Brain microvascular endothelial cell (primary cell): ENCODE results near the gene SLC44A4.

ENCODE experiments used
- DNase-seq: peaks from one replicate; pipeline ENCODE4 v3.0.0-alpha.2; 2020
- H3K27ac ChIP-seq: fragments of 250-450 bp; sonication (Bioruptor Pico); 2 replicates; pipeline ENCODE4 v1.5.1; 2020; ENCODE audit warnings: mild to moderate bottlenecking, moderate library complexity
- H3K27me3 ChIP-seq: fragments of 250-450 bp; sonication (Bioruptor Pico); replicated peaks from 2 replicates; pipeline ENCODE4 v1.5.1; 2020; ENCODE audit warnings: mild to moderate bottlenecking
- H3K36me3 ChIP-seq: fragments of 250-450 bp; sonication (Bioruptor Pico); replicated peaks from 2 replicates; pipeline ENCODE4 v1.5.1; 2020; ENCODE audit warnings: mild to moderate bottlenecking
- H3K4me3 ChIP-seq: 2 replicates; pipeline ENCODE4 v1.5.1; 2011; ENCODE audit warnings: low read depth, mild to moderate bottlenecking, control low read depth, low read length, moderate library complexity
- in situ Hi-C: cut with HindIII; loops from 2 replicates; pipeline ENCODE4 v1.10.0; 2017; ENCODE audit warnings: low sequenced_read_pairs, low pct_ligation_motif_present
- TF ChIP-seq, protein P1 (sequence below): IDR thresholded peaks from 2 replicates; pipeline ENCODE4 v1.5.1; 2011; ENCODE audit warnings: low read depth, mild to moderate bottlenecking, moderate library complexity, low read length, control low read depth, inconsistent platforms; ENCODE audit errors: missing control alignments

The SLC44A4 gene

DNA sequence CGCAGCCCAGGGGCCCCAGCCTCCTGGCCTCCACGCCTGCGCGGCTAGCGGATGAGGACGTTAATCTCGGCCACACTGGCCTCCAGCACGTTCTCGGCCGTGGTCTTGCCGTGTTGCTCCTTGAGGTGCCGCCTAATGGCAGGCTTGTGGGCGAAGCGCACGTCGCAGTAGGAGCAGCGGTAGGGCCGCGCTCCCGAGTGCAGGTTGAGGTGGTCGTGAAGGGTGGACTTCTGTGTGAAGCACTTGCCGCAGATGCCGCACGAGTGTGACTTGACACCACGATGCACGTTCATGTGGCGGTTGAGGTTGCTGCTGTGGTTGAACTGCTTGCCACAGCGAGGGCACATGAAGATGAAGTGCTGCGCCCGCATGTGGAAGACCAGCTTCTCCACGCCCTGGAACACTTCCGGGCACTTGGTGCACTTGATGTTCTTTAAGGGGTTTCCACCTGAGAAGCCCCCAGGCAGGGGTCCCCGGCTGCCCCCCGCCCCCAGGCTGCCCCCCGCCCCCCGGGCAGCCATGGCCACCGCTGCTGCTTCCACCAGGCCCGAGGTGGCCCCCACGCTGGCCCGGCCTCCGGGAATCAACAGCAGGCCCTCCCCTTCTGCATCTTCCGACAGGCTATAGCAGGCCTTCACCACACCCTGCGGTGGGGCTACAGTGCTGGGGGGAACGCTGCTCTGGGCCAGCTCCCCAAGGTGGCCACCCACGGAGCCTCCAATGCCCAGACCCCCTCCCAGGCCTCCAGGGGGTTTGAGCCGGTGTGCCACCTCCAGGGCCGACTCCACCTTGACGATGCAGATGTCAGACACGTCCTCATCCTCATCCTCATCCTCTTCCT, 21.3 kb upstream of the SLC44A4 start:
- DNase-seq: no peak
- TF ChIP-seq, protein P1, sequence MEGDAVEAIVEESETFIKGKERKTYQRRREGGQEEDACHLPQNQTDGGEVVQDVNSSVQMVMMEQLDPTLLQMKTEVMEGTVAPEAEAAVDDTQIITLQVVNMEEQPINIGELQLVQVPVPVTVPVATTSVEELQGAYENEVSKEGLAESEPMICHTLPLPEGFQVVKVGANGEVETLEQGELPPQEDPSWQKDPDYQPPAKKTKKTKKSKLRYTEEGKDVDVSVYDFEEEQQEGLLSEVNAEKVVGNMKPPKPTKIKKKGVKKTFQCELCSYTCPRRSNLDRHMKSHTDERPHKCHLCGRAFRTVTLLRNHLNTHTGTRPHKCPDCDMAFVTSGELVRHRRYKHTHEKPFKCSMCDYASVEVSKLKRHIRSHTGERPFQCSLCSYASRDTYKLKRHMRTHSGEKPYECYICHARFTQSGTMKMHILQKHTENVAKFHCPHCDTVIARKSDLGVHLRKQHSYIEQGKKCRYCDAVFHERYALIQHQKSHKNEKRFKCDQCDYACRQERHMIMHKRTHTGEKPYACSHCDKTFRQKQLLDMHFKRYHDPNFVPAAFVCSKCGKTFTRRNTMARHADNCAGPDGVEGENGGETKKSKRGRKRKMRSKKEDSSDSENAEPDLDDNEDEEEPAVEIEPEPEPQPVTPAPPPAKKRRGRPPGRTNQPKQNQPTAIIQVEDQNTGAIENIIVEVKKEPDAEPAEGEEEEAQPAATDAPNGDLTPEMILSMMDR: no peak
- Histone ChIP-seq H3K27ac (no peak overlapping the region), H3K27me3 (no peaks in the 10 kb centered on the region), H3K36me3 (no peaks in the 10 kb centered on the region), H3K4me3 (no peak overlapping the region)
- in situ Hi-C loops: no loop called here

DNA sequence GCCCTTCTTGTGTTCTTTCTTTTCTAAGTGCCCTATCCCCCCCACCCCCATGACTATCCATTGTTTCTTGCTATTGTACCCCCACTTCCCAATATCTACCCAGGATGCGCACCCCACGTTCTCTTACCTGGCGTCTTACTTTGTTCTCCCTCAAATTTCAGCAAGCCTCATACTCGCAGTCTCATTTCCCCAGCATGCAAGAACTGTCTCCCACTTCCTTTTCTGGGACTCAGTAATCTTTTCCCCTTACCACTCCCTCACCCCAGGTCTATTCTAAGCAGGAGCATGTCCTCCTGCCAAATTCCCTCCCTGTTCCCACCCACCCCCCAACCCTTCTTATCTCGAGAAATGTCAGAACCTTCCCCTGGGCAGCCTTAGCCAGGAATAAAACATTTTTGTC, 20.4 kb upstream of the SLC44A4 start:
- no peaks in the 10 kb centered on the region for H3K27me3 ChIP-seq
- H3K4me3 ChIP-seq: no peak overlapping the region
- in situ Hi-C loops: no loop called here
- TF ChIP-seq, protein P1: no peak
- DNase-seq: no peak
- no peaks in the 10 kb centered on the region for H3K36me3 ChIP-seq
- no peak overlapping the region for H3K27ac ChIP-seq

DNA sequence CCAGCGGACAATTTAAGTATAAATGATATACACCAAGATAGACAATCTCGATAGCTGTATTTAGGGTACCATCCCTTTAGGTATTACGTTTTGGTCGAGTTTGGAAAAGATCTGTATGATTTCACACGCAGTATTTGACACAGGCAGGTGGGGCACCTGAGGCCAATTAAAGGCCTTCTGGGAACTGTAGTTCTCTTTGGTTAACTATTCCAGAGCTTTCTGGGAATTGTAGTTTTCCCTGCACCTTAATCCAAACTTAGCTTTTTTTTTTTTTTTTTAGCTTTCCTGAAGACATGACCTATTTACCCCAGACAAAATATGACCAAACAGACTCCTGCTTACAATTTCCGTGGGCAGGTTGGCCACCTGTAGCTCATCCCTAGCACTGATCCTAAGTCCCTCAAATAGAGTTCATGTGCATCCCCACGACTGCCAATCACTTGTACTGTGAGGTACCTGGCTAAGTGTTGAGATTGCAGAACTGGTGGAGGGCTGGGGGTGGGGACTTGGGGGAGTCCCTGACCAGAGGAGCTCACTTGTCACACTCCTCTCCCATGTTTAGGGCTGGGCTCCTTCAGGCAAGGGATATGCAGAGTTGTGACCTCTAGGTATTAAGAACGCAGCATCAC, 19.7 kb upstream of the SLC44A4 start:
- Histone ChIP-seq H3K36me3 (peaks cover 1% of the 10 kb centered on the region), H3K27ac (no peak overlapping the region), H3K4me3 (peak overlapping the region; percentile 89), H3K27me3 (no peaks in the 10 kb centered on the region)
- in situ Hi-C loops: no loop called here
- DNase-seq: no peak
- TF ChIP-seq, protein P1: no peak

DNA sequence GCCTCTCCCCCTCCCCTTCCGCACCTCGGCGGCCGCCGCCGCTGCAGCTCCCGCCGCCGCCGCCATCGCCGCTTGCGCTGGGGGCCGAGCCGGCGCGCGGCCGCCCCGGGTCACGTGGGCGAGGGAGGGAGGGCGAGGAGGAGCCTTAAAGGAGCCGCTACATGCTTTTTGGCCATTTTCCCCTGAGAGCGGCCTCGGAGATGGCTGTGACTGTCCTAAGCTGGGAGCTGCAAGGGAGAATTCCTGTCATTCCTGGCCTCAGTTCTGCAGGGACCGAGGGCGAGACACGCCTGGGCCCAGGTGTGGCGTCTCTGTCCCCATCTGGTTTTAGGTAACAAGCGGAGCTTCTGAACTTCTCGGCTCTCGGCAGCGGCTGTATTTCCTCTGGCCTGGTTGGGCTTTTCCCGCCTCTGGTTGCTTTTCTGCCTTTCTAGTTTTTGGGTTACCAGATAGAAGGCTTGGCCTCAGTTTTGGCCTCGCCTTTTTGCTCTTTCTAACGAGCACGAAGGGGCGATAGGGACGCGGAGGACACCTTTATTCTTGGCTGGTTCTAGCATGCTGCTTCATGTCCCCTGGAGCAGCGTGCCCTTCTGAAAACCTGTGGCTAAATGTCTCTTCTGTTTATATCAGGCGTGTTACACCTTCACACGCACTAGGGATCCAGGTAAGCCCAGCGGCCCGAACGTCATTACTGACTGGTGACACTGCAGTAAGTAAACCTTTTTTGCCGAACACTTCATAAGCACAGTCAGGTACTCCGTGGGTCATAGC, 19.0 kb upstream of the SLC44A4 start, which contains the start of gene EHMT2:
Gene EHMT2 (minus strand): TSS at position 87 of the 771 bp plus-strand sequence. CDS start 21 bp downstream, at position 66.
- TF ChIP-seq, protein P1: no peak
- no peak within 1 kb of the TSS for H3K27ac ChIP-seq
- H3K36me3 ChIP-seq: peaks cover 2% of the 10 kb centered on the region
- peak within 1 kb of the TSS; percentile 89 for H3K4me3 ChIP-seq
- DNase-seq: peak; percentile 52
- in situ Hi-C loops: no loop called here
- H3K27me3 ChIP-seq: no peaks in the 10 kb centered on the region

DNA sequence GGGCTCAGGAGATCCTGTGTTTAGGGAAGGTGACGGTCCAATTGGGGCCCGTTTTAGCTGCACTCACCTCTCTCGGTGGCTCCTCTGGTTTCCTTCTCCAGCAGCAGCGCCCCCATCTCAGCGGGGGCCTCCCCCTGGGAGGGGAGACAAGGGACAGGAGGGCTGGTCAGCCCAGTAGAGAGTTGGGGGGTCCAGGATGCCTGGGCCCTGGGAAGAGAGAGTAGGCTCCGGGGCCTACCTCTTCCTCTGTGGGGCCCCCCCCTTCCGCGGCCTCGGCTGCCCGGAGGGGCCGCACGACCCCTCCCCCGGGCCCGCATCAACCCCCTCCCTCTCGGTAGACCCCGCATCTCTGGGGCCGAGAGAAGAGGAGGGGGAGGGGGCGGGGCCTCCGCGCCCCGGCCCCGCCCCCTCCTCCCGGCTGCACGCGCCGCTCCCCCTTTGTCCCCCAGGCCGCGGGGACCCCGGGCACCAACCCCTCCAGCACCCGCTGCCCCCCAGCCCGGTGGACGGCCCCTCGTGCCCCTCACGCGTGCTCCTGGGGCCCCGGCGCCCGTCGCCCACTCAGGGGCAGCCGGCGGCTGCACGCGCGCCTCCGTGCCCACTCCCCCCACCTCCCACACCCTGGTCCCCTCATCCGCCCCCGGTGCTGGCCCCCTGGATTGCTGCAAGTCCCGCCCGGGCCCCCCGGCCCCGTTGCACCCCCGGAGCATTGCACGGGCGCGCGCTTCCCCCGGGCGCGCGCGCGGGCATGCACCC, 18.2 kb upstream of the SLC44A4 start:
- Histone ChIP-seq H3K4me3 (peak overlapping the region; percentile 89), H3K27ac (no peak overlapping the region), H3K27me3 (no peaks in the 10 kb centered on the region), H3K36me3 (peaks cover 10% of the 10 kb centered on the region)
- no peak for DNase-seq
- TF ChIP-seq, protein P1: no peak
- in situ Hi-C loops: no loop called here
